GM19397 (cell line): ENCODE results near the gene PLXNA4.

Source experiments
- ATAC-seq: cut with Tn5 transposase; IDR thresholded peaks from one replicate; pipeline ENCODE4 v1.9.1; 2021; ENCODE audit warnings: mild to moderate bottlenecking, moderate library complexity; ENCODE audit not compliant: unreplicated experiment

The PLXNA4 gene

DNA sequence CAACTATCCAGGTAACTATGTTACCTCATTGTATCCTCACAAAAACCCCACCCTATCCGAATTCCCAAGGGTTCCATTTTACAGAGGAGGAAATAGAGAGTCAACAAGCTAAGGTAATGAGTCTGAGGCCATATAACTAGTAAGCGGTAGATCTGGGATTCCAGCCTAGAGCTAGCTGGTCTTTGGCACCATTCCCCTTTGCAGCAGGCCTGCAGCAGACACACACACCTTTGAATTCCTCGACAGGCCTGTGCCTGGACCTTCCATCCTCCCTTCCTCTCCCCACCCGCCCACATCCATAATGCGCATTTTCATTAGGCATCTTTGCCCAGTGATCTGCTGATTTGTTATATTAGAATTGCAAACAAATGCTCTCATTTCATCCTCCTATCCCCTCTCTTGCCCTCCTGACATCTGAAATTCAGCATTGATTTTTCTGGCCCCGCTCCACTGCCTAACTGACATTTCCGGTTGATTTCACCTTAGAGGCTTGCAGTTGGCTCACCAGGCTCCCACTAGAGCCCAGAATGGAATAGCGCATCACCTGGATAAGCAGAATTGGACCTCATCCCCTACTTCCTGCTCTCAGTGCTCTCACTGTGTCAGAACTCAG is 129.5 kb downstream of the PLXNA4 start:
- no peak for ATAC-seq

DNA sequence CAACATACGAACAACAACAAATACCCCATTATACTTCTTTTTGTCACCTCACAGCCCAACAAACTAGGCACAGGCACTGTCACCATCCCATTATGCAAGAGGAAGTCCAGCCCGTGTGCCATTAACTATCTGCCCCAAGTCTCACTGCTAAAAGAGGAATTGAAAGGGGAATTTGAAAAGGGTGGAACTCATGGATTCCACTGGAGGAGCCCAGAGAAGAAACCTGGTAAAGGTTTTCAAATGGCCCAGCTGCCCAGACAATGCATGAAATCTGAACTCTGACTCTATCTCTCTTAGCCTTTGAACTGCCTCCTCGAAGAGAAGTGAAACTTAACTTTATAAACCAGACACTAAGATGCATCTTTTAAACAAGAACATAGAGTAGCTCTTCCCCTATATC is 130.0 kb downstream of the PLXNA4 start:
- ATAC-seq: no peak

- no peak for ATAC-seq
These were observed 132.3 kb downstream of the PLXNA4 start for GRCh38 chr7:132443761-132444520.

GRCh38 chr7:132441935-132442334 is 134.3 kb downstream of the PLXNA4 start:
- ATAC-seq: no peak

GRCh38 chr7:132440151-132440550 is 136.1 kb downstream of the PLXNA4 start:
- ATAC-seq: no peak

- ATAC-seq: no peak
These were observed 137.3 kb downstream of the PLXNA4 start for GRCh38 chr7:132438926-132439325.

DNA sequence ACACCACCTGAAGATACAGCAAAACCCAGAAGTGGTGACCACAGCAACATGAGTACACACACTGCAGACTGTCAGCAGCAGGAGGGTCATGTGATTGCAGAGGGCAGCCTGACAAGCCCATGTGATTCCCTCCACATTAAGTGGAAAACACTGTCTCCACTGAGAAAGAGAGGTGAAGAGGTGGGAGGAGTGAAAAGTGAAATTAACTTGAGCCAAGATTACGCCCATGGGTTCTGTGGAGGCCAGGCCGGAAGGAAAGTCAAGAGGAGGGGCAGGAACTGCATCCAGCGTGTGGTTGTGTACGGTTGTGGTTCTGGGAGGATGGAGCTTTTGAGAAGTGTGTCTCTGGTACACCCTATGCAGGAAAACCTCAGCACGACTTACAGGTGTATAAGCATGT is 138.5 kb downstream of the PLXNA4 start:
- ATAC-seq: no peak

DNA sequence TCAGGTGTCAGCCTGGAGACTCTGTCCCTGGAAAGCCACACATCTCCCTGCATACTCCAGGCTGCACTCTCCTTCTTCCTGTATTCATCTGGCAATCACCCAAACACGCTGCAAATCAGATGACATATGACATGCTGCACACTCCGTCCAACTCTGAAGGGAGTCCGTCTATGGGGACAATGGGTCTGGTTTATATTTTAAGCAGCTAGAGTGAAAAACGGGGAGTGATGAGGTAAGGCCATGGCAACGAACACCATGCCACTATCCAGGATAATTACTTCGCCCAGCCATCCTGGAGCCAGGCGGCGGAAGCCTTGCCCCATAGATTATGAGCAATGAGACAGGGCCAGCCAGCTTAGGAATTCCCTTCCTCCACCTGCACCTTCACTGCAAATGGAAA is 140.1 kb downstream of the PLXNA4 start:
- no peak for ATAC-seq

GRCh38 chr7:132435016-132435990 is 141.0 kb downstream of the PLXNA4 start:
- ATAC-seq: no peak

DNA sequence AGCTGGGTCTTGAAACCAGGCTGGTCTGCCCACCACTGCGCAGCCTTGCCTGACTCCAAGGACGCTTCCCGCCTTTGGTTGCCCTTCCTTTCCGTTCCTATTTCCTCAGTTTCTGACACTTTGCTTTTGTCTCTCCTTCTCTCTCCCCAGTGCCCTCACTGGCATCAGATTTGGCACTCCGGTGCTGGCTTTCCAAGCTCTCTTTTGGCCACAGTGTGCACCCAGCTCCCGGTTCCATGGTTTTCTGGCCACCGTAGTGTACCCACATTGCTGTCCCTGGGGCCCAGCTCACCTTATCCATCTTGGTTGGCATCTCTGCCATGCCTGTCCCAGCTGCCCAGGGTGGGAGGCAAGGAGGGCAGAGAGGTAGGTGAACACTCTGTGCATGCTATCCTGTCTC is 142.2 kb downstream of the PLXNA4 start:
- no peak for ATAC-seq

DNA sequence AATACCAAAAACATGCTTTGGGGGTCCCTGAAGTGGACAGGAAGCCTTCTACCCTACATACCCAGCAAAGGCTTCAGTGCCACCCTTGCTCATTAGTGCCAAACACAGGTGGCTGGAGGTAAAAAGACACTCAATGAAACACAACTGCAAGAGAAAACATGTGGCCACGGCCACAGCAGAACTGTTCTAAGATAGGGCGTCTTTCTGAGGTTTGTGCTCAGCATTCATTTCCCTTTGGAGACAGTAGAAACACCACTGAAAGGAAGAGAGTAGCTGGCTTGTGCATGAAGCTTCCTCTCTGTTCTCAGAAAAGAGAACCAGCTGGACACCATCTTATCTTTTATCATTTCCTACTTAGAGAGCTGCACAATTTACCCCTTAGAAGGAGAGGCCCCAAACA is 143.0 kb downstream of the PLXNA4 start:
- no peak for ATAC-seq

DNA sequence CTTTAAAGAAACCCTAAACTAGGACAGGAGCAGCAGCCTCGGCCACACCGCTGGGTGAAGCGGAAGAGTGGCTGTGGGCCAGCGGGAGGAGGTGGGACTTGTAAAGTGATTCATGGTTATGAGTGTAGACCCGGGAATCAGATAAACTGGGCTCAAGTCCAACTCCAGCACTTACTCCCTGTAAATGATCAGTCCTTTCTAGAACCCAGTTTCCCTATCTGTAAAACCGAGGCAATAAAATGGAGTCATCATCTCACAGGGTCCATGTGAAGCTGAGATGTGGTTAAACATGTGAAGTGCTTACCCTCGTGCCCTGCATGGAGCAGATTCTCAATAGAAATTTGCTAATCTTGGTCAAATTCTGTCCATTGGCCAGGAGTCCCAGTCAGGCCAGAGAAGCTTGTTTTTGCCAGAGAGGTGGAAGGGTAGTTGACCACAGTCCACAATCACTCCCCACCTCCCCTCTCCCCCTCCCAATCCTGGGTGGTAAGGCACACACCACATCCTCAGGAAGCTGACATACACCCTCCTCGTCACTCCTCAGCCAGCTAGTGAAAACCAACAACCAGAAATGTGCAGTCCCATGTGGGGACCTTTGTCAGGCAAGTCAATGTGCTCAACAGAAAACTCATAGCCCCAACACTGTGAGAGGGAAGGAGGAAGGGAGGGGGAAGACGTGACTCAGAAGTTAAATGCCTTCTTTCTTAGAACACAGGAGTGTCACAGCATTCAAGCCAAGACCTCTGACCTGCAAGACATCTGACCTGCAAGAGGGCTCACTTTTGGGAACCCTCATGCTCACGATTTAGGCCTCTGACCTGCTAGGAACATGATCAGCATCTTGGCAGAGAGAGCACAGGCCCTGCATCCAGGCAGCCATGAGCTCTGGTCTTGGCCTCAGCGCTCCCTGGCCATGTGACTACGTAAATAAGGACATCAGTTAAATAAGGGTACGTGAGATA is 145.1 kb downstream of the PLXNA4 start:
- ATAC-seq: no peak

DNA sequence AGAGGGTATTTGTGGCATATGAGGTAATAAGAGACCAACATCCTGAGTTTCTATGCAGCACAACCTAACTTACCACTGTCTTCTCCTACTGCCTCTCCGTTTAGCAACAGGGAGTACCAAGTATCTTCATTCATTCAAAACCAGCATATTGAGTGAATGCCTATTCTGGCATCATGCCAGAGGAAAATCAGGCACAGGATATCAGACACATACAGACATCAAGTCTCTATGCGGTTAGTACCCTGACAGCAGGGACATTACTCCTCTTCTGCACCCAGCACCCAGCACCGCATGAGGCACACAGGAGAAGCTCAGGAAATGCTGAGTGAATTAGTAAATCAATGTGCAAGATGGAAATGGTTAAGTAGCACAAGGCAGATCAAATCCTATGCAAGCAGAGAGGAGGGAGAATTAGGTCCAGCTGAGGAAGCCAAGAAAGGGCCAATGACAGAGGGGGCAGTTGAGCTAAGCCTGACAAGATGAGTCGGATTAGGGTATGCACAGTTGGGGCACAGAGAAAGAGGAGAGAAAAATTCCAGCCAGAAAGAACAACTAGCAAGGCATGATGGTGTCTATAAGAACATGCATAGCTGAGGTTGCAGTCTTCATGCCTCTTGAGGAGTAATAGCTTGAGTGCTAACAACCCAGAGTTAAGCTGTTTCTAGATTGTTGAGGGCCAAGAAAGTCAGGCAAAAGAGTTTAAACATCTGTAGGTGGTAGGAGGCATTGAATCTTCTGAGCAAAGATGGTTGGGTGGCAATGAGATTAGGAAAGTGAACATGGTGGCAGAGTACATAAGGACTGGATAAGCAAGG is 146.0 kb downstream of the PLXNA4 start:
- ATAC-seq: no peak

GRCh38 chr7:132429181-132429580 is 147.1 kb downstream of the PLXNA4 start:
- ATAC-seq: no peak

GRCh38 chr7:132428247-132428919 is 147.9 kb downstream of the PLXNA4 start:
- no peak for ATAC-seq

DNA sequence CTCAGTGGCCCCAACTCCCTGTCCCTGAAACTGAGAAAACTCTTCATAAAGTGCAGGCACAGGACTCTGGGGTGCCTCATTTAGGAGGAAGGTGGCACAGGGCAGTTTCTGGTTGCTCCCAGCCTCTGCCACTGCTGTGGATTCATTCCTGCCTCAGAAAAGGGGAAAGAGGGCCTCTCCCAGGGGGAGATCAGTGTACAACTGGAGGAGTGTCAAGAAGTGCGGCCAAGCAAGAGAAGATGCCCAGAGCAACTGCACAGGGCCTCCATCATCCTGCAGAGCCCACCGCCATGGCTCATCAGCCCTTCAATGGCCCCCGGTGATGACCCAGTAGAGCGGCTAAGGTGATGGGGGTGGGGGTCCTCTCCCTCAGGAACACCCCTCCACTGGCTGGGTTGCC is 150.3 kb downstream of the PLXNA4 start:
- ATAC-seq: no peak

- ATAC-seq: no peak
These were observed 151.2 kb downstream of the PLXNA4 start for GRCh38 chr7:132424821-132425724.

GRCh38 chr7:132424277-132424676 is 152.0 kb downstream of the PLXNA4 start:
- no peak for ATAC-seq
